SK-N-SH treated with all-trans-retinoic acid at 6 μM for 48 hours (cell line): ENCODE measurements around the gene SORD.
"Not testable (repeated sequence)": the region's sequence is repeated elsewhere in the genome, so short reads cannot be mapped to it uniquely, and the experiment has no call there.

Experiments
- ATAC-seq: fragments of 200-7000 bp; cut with Tn5 transposase; 3 replicates; pipeline ENCODE4 v1.9.1; 2020; ENCODE audit warnings: mild to moderate bottlenecking, moderate library complexity
- ARNTL ChIP-seq: fragments of 450-650 bp; formaldehyde crosslinking; IDR thresholded peaks from 2 replicates; pipeline ENCODE4 v1.5.0; 2020; ENCODE audit warnings: low read depth, mild to moderate bottlenecking, moderate library complexity, borderline replicate concordance
- BACH2 ChIP-seq: fragments of 250-450 bp; sonication (Bioruptor Pico); IDR thresholded peaks from 2 replicates; pipeline ENCODE4 v1.9.0; 2021; ENCODE audit warnings: mild to moderate bottlenecking, borderline replicate concordance
- CREB5 ChIP-seq: fragments of 250-450 bp; sonication (Bioruptor Pico); IDR thresholded peaks from 2 replicates; pipeline ENCODE4 v1.5.1; 2020; ENCODE audit warnings: low read depth, mild to moderate bottlenecking, moderate library complexity
- CSDC2 ChIP-seq: fragments of 250-450 bp; sonication (Bioruptor Pico); IDR thresholded peaks from 2 replicates; pipeline ENCODE4 v1.5.0; 2020; ENCODE audit warnings: mild to moderate bottlenecking, moderate library complexity
- ESRRG ChIP-seq: fragments of 250-450 bp; sonication (Bioruptor Pico); IDR thresholded peaks from 2 replicates; pipeline ENCODE4 v1.6.1; 2021; ENCODE audit warnings: mild to moderate bottlenecking
- GLIS3 ChIP-seq: fragments of 250-450 bp; sonication (Bioruptor Pico); IDR thresholded peaks from 2 replicates; pipeline ENCODE4 v1.5.0; 2020; ENCODE audit warnings: mild to moderate bottlenecking, moderate library complexity
- ISL1 ChIP-seq: fragments of 250-450 bp; sonication (Bioruptor Pico); IDR thresholded peaks from 2 replicates; pipeline ENCODE4 v2.1.2; 2022; ENCODE audit warnings: mild to moderate bottlenecking, moderate library complexity
- OSR1 ChIP-seq: fragments of 250-450 bp; sonication (Bioruptor Pico); IDR thresholded peaks from 2 replicates; pipeline ENCODE4 v1.8.0; 2022; ENCODE audit warnings: moderate library complexity, mild to moderate bottlenecking, inconsistent platforms
- PATZ1 ChIP-seq: fragments of 250-450 bp; sonication (Bioruptor Pico); IDR thresholded peaks from 2 replicates; pipeline ENCODE4 v1.8.0; 2020; ENCODE audit warnings: mild to moderate bottlenecking, moderate library complexity, borderline replicate concordance
- PPARA ChIP-seq: fragments of 250-450 bp; sonication (Bioruptor Pico); IDR thresholded peaks from 2 replicates; pipeline ENCODE4 v1.5.0; 2020; ENCODE audit warnings: mild to moderate bottlenecking, borderline replicate concordance
- RARB ChIP-seq: fragments of 250-450 bp; sonication (Bioruptor Pico); IDR thresholded peaks from 2 replicates; pipeline ENCODE4 v1.8.0; 2021; ENCODE audit warnings: mild to moderate bottlenecking, moderate library complexity
- TCF4 ChIP-seq: fragments of 250-450 bp; sonication (Bioruptor Pico); IDR thresholded peaks from 2 replicates; pipeline ENCODE4 v1.8.0; 2021; ENCODE audit warnings: mild to moderate bottlenecking, moderate library complexity, borderline replicate concordance
- TOX ChIP-seq: fragments of 250-450 bp; sonication (Bioruptor Pico); IDR thresholded peaks from 2 replicates; pipeline ENCODE4 v1.8.0; 2021; ENCODE audit warnings: mild to moderate bottlenecking, moderate library complexity, borderline replicate concordance
- TSHZ2 ChIP-seq: fragments of 250-450 bp; sonication (Bioruptor Pico); IDR thresholded peaks from 2 replicates; pipeline ENCODE4 v1.5.0; 2020; ENCODE audit warnings: mild to moderate bottlenecking, moderate library complexity
- ZC3H10 ChIP-seq: fragments of 250-450 bp; sonication (Bioruptor Pico); IDR thresholded peaks from 2 replicates; pipeline ENCODE4 v1.5.1; 2021; ENCODE audit warnings: mild to moderate bottlenecking, moderate library complexity
- ZFP3 ChIP-seq: fragments of 250-450 bp; sonication (Bioruptor Pico); IDR thresholded peaks from 2 replicates; pipeline ENCODE4 v1.5.0; 2020; ENCODE audit warnings: mild to moderate bottlenecking, moderate library complexity
- ZFP30 ChIP-seq: fragments of 450-650 bp; formaldehyde crosslinking; IDR thresholded peaks from 2 replicates; pipeline ENCODE4 v1.5.0; 2022; ENCODE audit warnings: mild to moderate bottlenecking, moderate library complexity
- ZNF565 ChIP-seq: fragments of 450-650 bp; formaldehyde crosslinking; conservative IDR thresholded peaks from 2 replicates; pipeline ENCODE4 v1.5.0; 2020; ENCODE audit warnings: low read depth, mild to moderate bottlenecking, moderate library complexity
- ZNF70 ChIP-seq: fragments of 450-650 bp; formaldehyde crosslinking; IDR thresholded peaks from 2 replicates; pipeline ENCODE4 v1.5.0; 2020; ENCODE audit warnings: mild to moderate bottlenecking, moderate library complexity
- ZNF8 ChIP-seq: fragments of 450-650 bp; formaldehyde crosslinking; IDR thresholded peaks from 2 replicates; pipeline ENCODE4 v1.5.0; 2020; ENCODE audit warnings: mild to moderate bottlenecking, moderate library complexity
- TF ChIP-seq, protein P1 (sequence below): fragments of 250-450 bp; sonication (Bioruptor Pico); IDR thresholded peaks from 2 replicates; pipeline ENCODE4 v1.5.1; 2021; ENCODE audit warnings: mild to moderate bottlenecking, moderate library complexity
- TF ChIP-seq, protein P2 (sequence below): fragments of 250-450 bp; sonication (Bioruptor Pico); IDR thresholded peaks from 2 replicates; pipeline ENCODE4 v1.8.0; 2021; ENCODE audit warnings: low read depth, mild to moderate bottlenecking, moderate library complexity, borderline replicate concordance

The SORD gene

DNA sequence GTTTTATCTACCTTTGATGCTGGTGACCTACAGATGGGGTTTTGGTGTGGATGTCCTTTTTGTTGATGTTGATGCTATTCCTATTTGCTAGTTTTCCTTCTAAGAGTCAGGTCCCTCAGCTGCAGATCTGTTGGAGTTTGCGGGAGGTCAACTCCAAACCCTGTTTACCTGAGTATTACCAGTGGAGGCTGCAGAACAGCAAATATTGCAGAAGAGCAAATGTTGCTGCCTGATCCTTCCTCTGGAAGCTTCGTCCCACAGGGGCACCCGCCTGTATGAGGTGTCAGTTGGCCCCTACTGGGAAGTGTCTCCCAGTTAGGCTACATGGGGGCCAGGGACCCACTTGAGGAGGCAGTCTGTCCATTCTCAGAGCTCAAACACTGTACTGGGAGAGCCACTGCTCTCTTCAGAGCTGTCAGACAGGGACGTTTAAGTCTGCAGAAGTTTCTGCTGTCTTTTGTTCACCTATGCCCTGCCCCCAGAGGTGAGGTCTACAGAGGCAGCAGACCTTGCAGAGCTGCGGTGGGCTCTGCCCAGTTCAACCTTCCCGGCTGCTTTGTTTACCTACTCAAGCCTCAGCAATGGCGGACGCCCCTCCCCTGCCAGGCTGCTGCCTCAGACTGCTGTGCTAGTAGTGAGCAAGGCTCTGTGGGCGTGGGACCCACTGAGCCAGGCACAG is 2.6 kb upstream of the SORD start:
- ATAC-seq, result not testable (repeated sequence)

DNA sequence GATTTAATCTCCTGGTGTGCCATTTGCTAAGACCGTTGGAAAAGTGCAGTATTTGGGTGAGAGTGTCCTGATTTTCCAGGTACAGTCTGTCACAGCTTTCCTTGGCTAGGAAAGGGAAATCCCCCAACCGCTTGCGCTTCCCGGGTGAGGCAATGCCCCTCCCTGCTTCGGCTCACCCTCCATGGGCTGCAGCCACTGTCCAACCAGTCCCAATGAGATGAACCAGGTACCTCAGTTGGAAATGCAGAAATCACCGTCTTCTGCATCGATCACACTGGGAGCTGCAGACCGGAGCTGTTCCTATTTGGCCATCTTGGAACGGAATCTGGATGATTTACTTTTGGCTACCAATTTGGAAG is 2.1 kb upstream of the SORD start:
- not testable (repeated sequence) for ATAC-seq

- no peak for ATAC-seq
- TF ChIP-seq ZNF70, result no peak
- TF ChIP-seq RARB (CRISPR knock-in tag), result no peak
- no peak for TF ChIP-seq ZC3H10 (CRISPR knock-in tag)
- TF ChIP-seq TOX (CRISPR knock-in tag), result no peak
- no peak for TF ChIP-seq ZNF8 (CRISPR knock-in tag)
- TF ChIP-seq, protein P1, sequence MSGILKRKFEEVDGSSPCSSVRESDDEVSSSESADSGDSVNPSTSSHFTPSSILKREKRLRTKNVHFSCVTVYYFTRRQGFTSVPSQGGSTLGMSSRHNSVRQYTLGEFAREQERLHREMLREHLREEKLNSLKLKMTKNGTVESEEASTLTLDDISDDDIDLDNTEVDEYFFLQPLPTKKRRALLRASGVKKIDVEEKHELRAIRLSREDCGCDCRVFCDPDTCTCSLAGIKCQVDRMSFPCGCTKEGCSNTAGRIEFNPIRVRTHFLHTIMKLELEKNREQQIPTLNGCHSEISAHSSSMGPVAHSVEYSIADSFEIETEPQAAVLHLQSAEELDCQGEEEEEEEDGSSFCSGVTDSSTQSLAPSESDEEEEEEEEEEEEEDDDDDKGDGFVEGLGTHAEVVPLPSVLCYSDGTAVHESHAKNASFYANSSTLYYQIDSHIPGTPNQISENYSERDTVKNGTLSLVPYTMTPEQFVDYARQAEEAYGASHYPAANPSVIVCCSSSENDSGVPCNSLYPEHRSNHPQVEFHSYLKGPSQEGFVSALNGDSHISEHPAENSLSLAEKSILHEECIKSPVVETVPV, result no peak
- TF ChIP-seq OSR1 (CRISPR knock-in tag), result no peak
- no peak for TF ChIP-seq CSDC2 (CRISPR knock-in tag)
- TF ChIP-seq TCF4 (CRISPR knock-in tag), result no peak
- no peak for TF ChIP-seq GLIS3 (CRISPR knock-in tag)
- TF ChIP-seq PPARA, result no peak
- no peak for TF ChIP-seq BACH2 (CRISPR knock-in tag)
- TF ChIP-seq ZFP3 (CRISPR knock-in tag), result no peak
- no peak for TF ChIP-seq ISL1
- no peak for TF ChIP-seq ZNF565 (CRISPR knock-in tag)
- no peak for TF ChIP-seq PATZ1
- TF ChIP-seq, all 23 proteins: peak for 0
These were observed 1.6 kb upstream of the SORD start for GRCh38 chr15:45021348-45021747.

GRCh38 chr15:45023659-45024225 is 747 bp downstream of the SORD start:
- ATAC-seq, result peak; percentile 27
- TF ChIP-seq BACH2 (CRISPR knock-in tag) (no peak), ZC3H10 (CRISPR knock-in tag) (no peak), ZFP30 (no peak), ZNF70 (no peak), ZFP3 (CRISPR knock-in tag) (no peak), RARB (CRISPR knock-in tag) (no peak), ARNTL (CRISPR knock-in tag) (no peak), TSHZ2 (no peak), PATZ1 (no peak), OSR1 (CRISPR knock-in tag) (no peak), ESRRG (no peak), TOX (CRISPR knock-in tag) (no peak), GLIS3 (CRISPR knock-in tag) (no peak), CREB5 (CRISPR knock-in tag) (no peak), TCF4 (CRISPR knock-in tag) (no peak), PPARA (no peak), CSDC2 (CRISPR knock-in tag) (no peak), ZNF565 (CRISPR knock-in tag) (no peak)
- TF ChIP-seq, protein P1, result no peak
- TF ChIP-seq, protein P2, sequence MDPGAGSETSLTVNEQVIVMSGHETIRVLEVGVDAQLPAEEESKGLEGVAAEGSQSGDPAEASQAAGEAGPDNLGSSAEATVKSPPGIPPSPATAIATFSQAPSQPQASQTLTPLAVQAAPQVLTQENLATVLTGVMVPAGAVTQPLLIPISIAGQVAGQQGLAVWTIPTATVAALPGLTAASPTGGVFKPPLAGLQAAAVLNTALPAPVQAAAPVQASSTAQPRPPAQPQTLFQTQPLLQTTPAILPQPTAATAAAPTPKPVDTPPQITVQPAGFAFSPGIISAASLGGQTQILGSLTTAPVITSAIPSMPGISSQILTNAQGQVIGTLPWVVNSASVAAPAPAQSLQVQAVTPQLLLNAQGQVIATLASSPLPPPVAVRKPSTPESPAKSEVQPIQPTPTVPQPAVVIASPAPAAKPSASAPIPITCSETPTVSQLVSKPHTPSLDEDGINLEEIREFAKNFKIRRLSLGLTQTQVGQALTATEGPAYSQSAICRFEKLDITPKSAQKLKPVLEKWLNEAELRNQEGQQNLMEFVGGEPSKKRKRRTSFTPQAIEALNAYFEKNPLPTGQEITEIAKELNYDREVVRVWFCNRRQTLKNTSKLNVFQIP, result no peak

GRCh38 chr15:45024649-45025048 is 1.7 kb downstream of the SORD start:
- not testable (repeated sequence) for ATAC-seq
